Osteoblast (primary cell): ENCODE data around the gene PCDH19. TPM values are rescaled to one million over a fixed set of nuclear protein-coding genes. Genes with fewer than 3 reads are reported as not detected.

Experiments
- DNase-seq: peaks from one replicate; pipeline ENCODE4 v3.0.0; 2011; ENCODE audit warnings: low spot score, mixed read lengths; ENCODE audit not compliant: insufficient read length; ENCODE audit errors: missing footprints
- H2AFZ ChIP-seq: 2 replicates; pipeline ENCODE4 v1.6.0; 2011; ENCODE audit warnings: mild to moderate bottlenecking, low read length
- H3K27ac ChIP-seq: 2 replicates; pipeline ENCODE4 v1.5.1; 2011; ENCODE audit warnings: mild to moderate bottlenecking, low read depth, low read length, moderate library complexity
- H3K27me3 ChIP-seq: 2 replicates; pipeline ENCODE4 v1.6.0; 2012; ENCODE audit warnings: mild to moderate bottlenecking, control low read depth, inconsistent platforms, low read length, moderate library complexity; ENCODE audit not compliant: insufficient read depth
- H3K36me3 ChIP-seq: 2 replicates; pipeline ENCODE4 v1.5.1; 2011; ENCODE audit warnings: mild to moderate bottlenecking, low read length, control low read depth, moderate library complexity; ENCODE audit not compliant: insufficient read depth
- H3K4me1 ChIP-seq: 2 replicates; pipeline ENCODE4 v1.5.1; 2011; ENCODE audit warnings: mild to moderate bottlenecking, low read length, control low read depth, moderate library complexity; ENCODE audit not compliant: insufficient read depth
- H3K4me2 ChIP-seq: 2 replicates; pipeline ENCODE4 v1.6.0; 2011; ENCODE audit warnings: mild to moderate bottlenecking, low read length; ENCODE audit not compliant: insufficient read depth
- H3K4me3 ChIP-seq: fragments of 200-600 bp; sonication (generic); 3 replicates; pipeline ENCODE4 v1.5.1; 2012; ENCODE audit warnings: mild to moderate bottlenecking, low read length, inconsistent platforms; ENCODE audit not compliant: insufficient read depth
- H3K79me2 ChIP-seq: 2 replicates; pipeline ENCODE4 v1.6.0; 2012; ENCODE audit warnings: mild to moderate bottlenecking, low read length, control low read depth, inconsistent platforms; ENCODE audit not compliant: insufficient read depth
- H3K9me3 ChIP-seq: 2 replicates; pipeline ENCODE4 v1.5.1; 2011; ENCODE audit warnings: low read depth, low read length, control low read depth
- H4K20me1 ChIP-seq: 2 replicates; pipeline ENCODE4 v1.6.0; 2012; ENCODE audit warnings: mild to moderate bottlenecking, low read length, control low read depth; ENCODE audit not compliant: insufficient read depth
- total RNA-seq: library from RNA; depleted of rRNA; stranded (reverse); fragments of >200 nt; gene quantifications from 2 replicates; pipeline ENCODE4 v1.2.3, GENCODE V29; 2012
- TF ChIP-seq, protein P1 (sequence below): IDR thresholded peaks from 2 replicates; pipeline ENCODE4 v1.5.1; 2011; ENCODE audit warnings: mild to moderate bottlenecking, low read depth, low read length, moderate library complexity; ENCODE audit errors: extremely low read depth

The PCDH19 gene
- total RNA-seq, 1 donor, result 0.36 TPM

DNA sequence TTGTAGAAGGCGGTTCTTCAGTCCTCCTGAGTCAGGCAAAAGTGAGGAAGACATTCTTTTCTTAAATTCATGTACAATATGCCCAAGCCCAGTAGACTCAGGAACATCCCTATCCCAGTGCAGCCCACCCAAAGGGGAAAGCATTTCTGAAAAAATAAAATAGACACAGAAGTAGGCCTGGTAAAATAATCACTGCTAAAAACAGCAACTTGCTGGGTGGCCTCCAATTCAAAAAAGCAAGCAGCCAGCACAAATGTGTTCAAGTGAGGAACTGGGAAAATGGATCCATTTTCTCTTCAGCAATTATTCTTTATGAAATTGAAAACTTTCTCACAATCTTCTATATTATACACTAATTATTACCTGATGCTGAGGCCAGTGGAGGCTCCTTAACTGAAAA is 165.4 kb downstream of the PCDH19 start:
- TF ChIP-seq, protein P1, sequence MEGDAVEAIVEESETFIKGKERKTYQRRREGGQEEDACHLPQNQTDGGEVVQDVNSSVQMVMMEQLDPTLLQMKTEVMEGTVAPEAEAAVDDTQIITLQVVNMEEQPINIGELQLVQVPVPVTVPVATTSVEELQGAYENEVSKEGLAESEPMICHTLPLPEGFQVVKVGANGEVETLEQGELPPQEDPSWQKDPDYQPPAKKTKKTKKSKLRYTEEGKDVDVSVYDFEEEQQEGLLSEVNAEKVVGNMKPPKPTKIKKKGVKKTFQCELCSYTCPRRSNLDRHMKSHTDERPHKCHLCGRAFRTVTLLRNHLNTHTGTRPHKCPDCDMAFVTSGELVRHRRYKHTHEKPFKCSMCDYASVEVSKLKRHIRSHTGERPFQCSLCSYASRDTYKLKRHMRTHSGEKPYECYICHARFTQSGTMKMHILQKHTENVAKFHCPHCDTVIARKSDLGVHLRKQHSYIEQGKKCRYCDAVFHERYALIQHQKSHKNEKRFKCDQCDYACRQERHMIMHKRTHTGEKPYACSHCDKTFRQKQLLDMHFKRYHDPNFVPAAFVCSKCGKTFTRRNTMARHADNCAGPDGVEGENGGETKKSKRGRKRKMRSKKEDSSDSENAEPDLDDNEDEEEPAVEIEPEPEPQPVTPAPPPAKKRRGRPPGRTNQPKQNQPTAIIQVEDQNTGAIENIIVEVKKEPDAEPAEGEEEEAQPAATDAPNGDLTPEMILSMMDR, result no peak
- no peak overlapping the region for H3K27ac ChIP-seq
- no peaks in the 10 kb centered on the region for H3K4me1 ChIP-seq
- no peaks in the 10 kb centered on the region for H3K9me3 ChIP-seq
- no peak overlapping the region for H3K4me2 ChIP-seq
- H3K36me3 ChIP-seq, result no peaks in the 10 kb centered on the region
- peaks cover 3% of the 10 kb centered on the region for H3K27me3 ChIP-seq
- no peak for DNase-seq
- no peak overlapping the region for H2AFZ ChIP-seq
- H3K79me2 ChIP-seq, result no peaks in the 10 kb centered on the region
- no peak overlapping the region for H3K4me3 ChIP-seq
- no peaks in the 10 kb centered on the region for H4K20me1 ChIP-seq

Other genes with a start within 250 kb of the PCDH19 start
- not detected in 2 replicates for gene TNMD, start 174.7 kb upstream of the PCDH19 start, total RNA-seq
- gene TSPAN6, start 226.5 kb upstream of the PCDH19 start, total RNA-seq, result 37.3 and 38.0 TPM in 2 replicates
- gene SRPX2, start 233.9 kb upstream of the PCDH19 start, total RNA-seq, result 36.9 and 38.6 TPM in 2 replicates